T47D (cell line): ENCODE data around the gene GSAP.
"Not testable (repeated sequence)": the region's sequence is repeated elsewhere in the genome, so short reads cannot be mapped to it uniquely, and the experiment has no call there.

Source experiments
- DNase-seq, 2 experiments: peaks; one replicate each; pipeline versions ENCODE4 v3.0.0 to v3.0.0-alpha.2; 2011 to 2012; ENCODE audit warnings: low read depth in 1 of 2, low spot score in 1 of 2
- JUND ChIP-seq: IDR thresholded peaks from 2 replicates; pipeline ENCODE4 v1.6.1; 2012; ENCODE audit warnings: low read depth
- in situ Hi-C: cut with HindIII; loops from 2 replicates; pipeline ENCODE4 v1.10.0; 2016; ENCODE audit warnings: low sequenced_read_pairs, low pct_unique_long_range_greater_than_20kb

Gene GSAP

GRCh38 chr7:77415823-77416620 is at the start of gene GSAP:
GSAP (minus strand) TSS chr7:77416349; CDS start chr7:77416321, 28 bp downstream.
- no peak for TF ChIP-seq JUND
- in situ Hi-C loops: no loop called here
- DNase-seq: peak; percentile 77 to 92

- in situ Hi-C loops: no loop called here
- TF ChIP-seq JUND: no peak
- no peak for DNase-seq
Observed at GRCh38 chr7:77465256-77465655, 49.1 kb upstream of the GSAP start.

GRCh38 chr7:77464589-77464988 is 48.4 kb upstream of the GSAP start:
- DNase-seq: no peak
- in situ Hi-C loops: no loop called here
- no peak for TF ChIP-seq JUND

- DNase-seq, in situ Hi-C loops: not testable (repeated sequence)
Observed at GRCh38 chr7:77463632-77464031, 47.5 kb upstream of the GSAP start.

- no peak for TF ChIP-seq JUND
- in situ Hi-C loops: no loop called here
- DNase-seq: no peak
Observed at GRCh38 chr7:77461842-77462241, 45.7 kb upstream of the GSAP start.

- no peak for TF ChIP-seq JUND
- in situ Hi-C loops: no loop called here
- DNase-seq: no peak
Observed at GRCh38 chr7:77461246-77461645, 45.1 kb upstream of the GSAP start.

- no peak for TF ChIP-seq JUND
- in situ Hi-C loops: no loop called here
- DNase-seq: peak in 1 of 2 experiments; percentile 25
Observed at GRCh38 chr7:77460057-77460486, 43.9 kb upstream of the GSAP start.

GRCh38 chr7:77459311-77459726 is 43.2 kb upstream of the GSAP start:
- in situ Hi-C loops: no loop called here
- peak in 1 of 2 experiments; percentile 54 for DNase-seq
- TF ChIP-seq JUND: no peak

- in situ Hi-C loops: no loop called here
- TF ChIP-seq JUND: no peak
- DNase-seq: peak in 1 of 2 experiments; percentile 16
Observed at GRCh38 chr7:77458786-77459185, 42.6 kb upstream of the GSAP start.

GRCh38 chr7:77457779-77458178 is 41.6 kb upstream of the GSAP start:
- DNase-seq: no peak
- no peak for TF ChIP-seq JUND
- in situ Hi-C loops: no loop called here

- in situ Hi-C loops: no loop called here
- no peak for DNase-seq
- TF ChIP-seq JUND: no peak
Observed at GRCh38 chr7:77456696-77457095, 40.5 kb upstream of the GSAP start.

GRCh38 chr7:77455321-77455720 is 39.2 kb upstream of the GSAP start:
- no peak for DNase-seq
- TF ChIP-seq JUND: no peak
- in situ Hi-C loops: no loop called here

- in situ Hi-C loops: no loop called here
- TF ChIP-seq JUND: no peak
- no peak for DNase-seq
Observed at GRCh38 chr7:77454802-77455201, 38.7 kb upstream of the GSAP start.

GRCh38 chr7:77453531-77453930 is 37.4 kb upstream of the GSAP start:
- in situ Hi-C loops: no loop called here
- TF ChIP-seq JUND: no peak
- DNase-seq: peak in 1 of 2 experiments; percentile 57

- in situ Hi-C loops, DNase-seq: not testable (repeated sequence)
Observed at GRCh38 chr7:77451950-77452349, 35.8 kb upstream of the GSAP start.
